ENCODE measurements around the gene RTTN.

The RTTN gene

DNA sequence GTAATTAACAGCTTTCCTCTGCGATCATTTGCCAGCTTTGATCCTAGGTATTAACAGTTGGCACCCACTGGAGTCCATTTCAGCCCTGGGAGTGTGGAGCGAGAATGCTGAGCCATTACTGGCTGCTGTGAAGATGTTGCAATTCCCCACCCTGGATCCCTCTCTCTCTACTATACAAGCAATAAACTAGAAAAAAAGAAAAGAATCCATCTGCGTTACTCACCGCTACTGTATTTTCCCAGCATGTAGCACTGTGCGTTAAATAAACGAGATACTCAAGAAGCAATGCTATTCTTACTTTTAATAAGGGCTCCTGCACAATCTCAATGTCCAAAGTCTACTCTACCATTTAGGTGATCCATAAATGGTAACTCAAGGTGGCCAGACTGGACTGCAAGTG lies 8.5 kb downstream of the RTTN start:
- ATAC-seq: no peak
- TF ChIP-seq, protein P1, sequence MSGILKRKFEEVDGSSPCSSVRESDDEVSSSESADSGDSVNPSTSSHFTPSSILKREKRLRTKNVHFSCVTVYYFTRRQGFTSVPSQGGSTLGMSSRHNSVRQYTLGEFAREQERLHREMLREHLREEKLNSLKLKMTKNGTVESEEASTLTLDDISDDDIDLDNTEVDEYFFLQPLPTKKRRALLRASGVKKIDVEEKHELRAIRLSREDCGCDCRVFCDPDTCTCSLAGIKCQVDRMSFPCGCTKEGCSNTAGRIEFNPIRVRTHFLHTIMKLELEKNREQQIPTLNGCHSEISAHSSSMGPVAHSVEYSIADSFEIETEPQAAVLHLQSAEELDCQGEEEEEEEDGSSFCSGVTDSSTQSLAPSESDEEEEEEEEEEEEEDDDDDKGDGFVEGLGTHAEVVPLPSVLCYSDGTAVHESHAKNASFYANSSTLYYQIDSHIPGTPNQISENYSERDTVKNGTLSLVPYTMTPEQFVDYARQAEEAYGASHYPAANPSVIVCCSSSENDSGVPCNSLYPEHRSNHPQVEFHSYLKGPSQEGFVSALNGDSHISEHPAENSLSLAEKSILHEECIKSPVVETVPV (CRISPR knock-in tag; IDR thresholded peaks at IDR 0.05): no peak
- TF ChIP-seq ZC3H10 (CRISPR knock-in tag; IDR thresholded peaks at IDR 0.05) (no peak), SNAI2 (CRISPR knock-in tag; IDR thresholded peaks at IDR 0.05) (no peak), ISL1 (CRISPR knock-in tag; IDR thresholded peaks at IDR 0.05) (no peak), ZFP3 (CRISPR knock-in tag; IDR thresholded peaks at IDR 0.05) (no peak), ESRRG (CRISPR knock-in tag; IDR thresholded peaks at IDR 0.05) (no peak), ARNTL (CRISPR knock-in tag; IDR thresholded peaks at IDR 0.05; ENCODE audit: borderline replicate concordance, low read depth) (no peak), PPARA (CRISPR knock-in tag; IDR thresholded peaks at IDR 0.05; ENCODE audit: borderline replicate concordance) (no peak), CSDC2 (CRISPR knock-in tag; IDR thresholded peaks at IDR 0.05) (no peak)
- TF ChIP-seq, protein P2, sequence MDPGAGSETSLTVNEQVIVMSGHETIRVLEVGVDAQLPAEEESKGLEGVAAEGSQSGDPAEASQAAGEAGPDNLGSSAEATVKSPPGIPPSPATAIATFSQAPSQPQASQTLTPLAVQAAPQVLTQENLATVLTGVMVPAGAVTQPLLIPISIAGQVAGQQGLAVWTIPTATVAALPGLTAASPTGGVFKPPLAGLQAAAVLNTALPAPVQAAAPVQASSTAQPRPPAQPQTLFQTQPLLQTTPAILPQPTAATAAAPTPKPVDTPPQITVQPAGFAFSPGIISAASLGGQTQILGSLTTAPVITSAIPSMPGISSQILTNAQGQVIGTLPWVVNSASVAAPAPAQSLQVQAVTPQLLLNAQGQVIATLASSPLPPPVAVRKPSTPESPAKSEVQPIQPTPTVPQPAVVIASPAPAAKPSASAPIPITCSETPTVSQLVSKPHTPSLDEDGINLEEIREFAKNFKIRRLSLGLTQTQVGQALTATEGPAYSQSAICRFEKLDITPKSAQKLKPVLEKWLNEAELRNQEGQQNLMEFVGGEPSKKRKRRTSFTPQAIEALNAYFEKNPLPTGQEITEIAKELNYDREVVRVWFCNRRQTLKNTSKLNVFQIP (CRISPR knock-in tag; IDR thresholded peaks at IDR 0.05; ENCODE audit: borderline replicate concordance, low read depth): no peak
- TF ChIP-seq, protein P3, sequence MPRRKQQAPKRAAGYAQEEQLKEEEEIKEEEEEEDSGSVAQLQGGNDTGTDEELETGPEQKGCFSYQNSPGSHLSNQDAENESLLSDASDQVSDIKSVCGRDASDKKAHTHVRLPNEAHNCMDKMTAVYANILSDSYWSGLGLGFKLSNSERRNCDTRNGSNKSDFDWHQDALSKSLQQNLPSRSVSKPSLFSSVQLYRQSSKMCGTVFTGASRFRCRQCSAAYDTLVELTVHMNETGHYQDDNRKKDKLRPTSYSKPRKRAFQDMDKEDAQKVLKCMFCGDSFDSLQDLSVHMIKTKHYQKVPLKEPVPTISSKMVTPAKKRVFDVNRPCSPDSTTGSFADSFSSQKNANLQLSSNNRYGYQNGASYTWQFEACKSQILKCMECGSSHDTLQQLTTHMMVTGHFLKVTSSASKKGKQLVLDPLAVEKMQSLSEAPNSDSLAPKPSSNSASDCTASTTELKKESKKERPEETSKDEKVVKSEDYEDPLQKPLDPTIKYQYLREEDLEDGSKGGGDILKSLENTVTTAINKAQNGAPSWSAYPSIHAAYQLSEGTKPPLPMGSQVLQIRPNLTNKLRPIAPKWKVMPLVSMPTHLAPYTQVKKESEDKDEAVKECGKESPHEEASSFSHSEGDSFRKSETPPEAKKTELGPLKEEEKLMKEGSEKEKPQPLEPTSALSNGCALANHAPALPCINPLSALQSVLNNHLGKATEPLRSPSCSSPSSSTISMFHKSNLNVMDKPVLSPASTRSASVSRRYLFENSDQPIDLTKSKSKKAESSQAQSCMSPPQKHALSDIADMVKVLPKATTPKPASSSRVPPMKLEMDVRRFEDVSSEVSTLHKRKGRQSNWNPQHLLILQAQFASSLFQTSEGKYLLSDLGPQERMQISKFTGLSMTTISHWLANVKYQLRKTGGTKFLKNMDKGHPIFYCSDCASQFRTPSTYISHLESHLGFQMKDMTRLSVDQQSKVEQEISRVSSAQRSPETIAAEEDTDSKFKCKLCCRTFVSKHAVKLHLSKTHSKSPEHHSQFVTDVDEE (CRISPR knock-in tag; IDR thresholded peaks at IDR 0.05): no peak

DNA sequence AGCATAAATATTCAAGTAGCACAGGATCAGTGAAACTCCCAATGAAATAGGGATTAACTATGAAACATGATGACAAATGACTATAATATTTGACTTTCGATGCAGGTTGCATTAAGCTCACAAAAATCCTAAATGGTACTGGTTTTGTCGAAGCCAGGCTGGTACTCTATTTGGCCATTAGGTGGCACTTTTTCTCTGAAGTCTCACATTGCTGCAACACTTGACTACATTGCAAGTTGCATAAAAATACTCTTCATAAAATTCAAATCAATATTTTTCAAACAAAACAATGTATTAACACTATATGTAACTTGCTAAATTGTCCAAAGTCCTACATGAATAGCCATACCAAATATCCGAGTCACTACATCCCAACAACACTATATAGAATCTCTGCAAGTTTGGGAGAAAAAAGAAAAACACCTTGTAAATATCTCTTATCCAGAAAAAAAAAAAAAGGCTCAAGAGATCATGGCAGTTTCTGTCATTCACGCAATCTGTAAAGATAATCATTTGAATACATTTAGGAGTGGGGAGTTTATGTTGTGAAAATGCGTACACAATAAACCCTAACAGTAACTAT lies 9.5 kb downstream of the RTTN start:
- TF ChIP-seq, protein P4, sequence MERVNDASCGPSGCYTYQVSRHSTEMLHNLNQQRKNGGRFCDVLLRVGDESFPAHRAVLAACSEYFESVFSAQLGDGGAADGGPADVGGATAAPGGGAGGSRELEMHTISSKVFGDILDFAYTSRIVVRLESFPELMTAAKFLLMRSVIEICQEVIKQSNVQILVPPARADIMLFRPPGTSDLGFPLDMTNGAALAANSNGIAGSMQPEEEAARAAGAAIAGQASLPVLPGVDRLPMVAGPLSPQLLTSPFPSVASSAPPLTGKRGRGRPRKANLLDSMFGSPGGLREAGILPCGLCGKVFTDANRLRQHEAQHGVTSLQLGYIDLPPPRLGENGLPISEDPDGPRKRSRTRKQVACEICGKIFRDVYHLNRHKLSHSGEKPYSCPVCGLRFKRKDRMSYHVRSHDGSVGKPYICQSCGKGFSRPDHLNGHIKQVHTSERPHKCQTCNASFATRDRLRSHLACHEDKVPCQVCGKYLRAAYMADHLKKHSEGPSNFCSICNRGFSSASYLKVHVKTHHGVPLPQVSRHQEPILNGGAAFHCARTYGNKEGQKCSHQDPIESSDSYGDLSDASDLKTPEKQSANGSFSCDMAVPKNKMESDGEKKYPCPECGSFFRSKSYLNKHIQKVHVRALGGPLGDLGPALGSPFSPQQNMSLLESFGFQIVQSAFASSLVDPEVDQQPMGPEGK (CRISPR knock-in tag; IDR thresholded peaks at IDR 0.05; ENCODE audit: borderline replicate concordance): no peak
- peak; percentile 82 for ATAC-seq

DNA sequence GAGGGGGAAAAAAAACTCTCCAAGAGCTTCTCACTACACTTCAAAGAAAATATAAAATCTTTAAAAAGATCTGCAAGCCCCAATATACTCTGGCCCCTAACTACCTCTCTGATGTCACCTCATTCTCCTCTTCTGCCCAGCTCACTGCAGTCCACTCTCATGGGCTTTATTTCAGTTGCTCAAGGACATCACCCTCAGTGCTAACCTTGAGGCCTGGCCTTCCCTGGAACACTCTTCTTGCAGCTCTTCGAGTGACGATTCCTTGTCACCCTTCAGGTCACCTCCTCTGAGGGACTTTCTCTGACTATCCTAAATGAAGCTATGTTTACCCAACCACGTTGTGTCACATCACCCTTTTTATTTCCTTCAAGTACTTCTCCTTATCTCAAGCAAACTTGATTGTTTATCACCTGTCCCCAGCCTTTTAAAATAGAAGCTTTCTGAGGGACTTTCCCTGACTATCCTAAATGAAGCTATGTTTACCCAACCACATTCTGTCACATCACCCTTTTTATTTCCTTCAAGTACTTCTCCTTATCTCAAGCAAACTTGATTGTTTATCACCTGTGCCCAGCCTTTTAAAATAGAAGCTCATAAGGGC lies 10.4 kb downstream of the RTTN start:
- TF ChIP-seq ZNF70 (CRISPR knock-in tag; IDR thresholded peaks at IDR 0.05) (no peak), CSDC2 (CRISPR knock-in tag; IDR thresholded peaks at IDR 0.05) (no peak)

DNA sequence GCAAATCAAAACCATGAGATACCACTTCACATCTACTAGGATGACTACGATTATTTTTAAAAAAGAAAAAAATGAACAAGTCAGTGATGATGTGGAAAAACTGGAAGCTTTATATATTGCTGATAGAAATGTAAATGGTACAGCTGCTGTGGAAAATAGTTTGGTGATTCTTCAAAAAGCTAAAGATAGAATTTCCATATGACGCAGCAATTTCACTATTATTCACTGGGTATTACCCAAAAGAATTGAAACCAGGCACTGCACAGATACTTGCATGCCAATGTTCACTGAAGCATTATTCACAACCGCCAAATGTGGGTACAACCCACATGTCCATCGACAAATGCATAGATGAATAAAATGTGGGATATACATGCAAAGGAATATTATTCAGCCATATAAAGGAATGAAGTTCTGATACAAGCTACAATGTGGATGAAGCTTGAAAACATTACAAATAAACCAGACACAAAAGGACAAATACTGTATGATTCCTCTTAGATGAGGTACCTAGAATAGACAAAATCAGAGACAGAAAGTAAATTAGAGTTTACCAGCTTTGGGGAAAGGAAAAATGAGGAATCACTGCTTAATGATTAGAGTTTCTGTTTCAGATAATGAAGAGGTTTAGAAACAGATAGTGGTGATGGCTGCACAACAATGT lies 11.1 kb downstream of the RTTN start:
- ATAC-seq: no peak
- TF ChIP-seq ESRRG (CRISPR knock-in tag; IDR thresholded peaks at IDR 0.05) (no peak), ZNF70 (CRISPR knock-in tag; IDR thresholded peaks at IDR 0.05) (no peak), CSDC2 (CRISPR knock-in tag; IDR thresholded peaks at IDR 0.05) (no peak), PPARA (CRISPR knock-in tag; IDR thresholded peaks at IDR 0.05; ENCODE audit: borderline replicate concordance) (no peak), ARNTL (CRISPR knock-in tag; IDR thresholded peaks at IDR 0.05; ENCODE audit: borderline replicate concordance, low read depth) (no peak), GLIS3 (CRISPR knock-in tag; IDR thresholded peaks at IDR 0.05) (no peak), ZNF8 (CRISPR knock-in tag; IDR thresholded peaks at IDR 0.05) (no peak), BACH2 (CRISPR knock-in tag; IDR thresholded peaks at IDR 0.05; ENCODE audit: borderline replicate concordance) (no peak), ZNF565 (CRISPR knock-in tag; conservative IDR thresholded peaks at IDR 0.05; ENCODE audit: low read depth) (no peak), ISL1 (CRISPR knock-in tag; IDR thresholded peaks at IDR 0.05) (no peak), ZC3H10 (CRISPR knock-in tag; IDR thresholded peaks at IDR 0.05) (no peak), OSR1 (CRISPR knock-in tag; IDR thresholded peaks at IDR 0.05) (no peak), SNAI2 (CRISPR knock-in tag; IDR thresholded peaks at IDR 0.05) (no peak)
- TF ChIP-seq, protein P3 (CRISPR knock-in tag; IDR thresholded peaks at IDR 0.05): no peak
- TF ChIP-seq, protein P4 (CRISPR knock-in tag; IDR thresholded peaks at IDR 0.05; ENCODE audit: borderline replicate concordance): no peak

More for the DNA sequence above, 10.4 kb downstream of the RTTN start:
- no peak for ATAC-seq
